RCC 7860 (cell line): Measurements from ENCODE around the gene MYBPHL.
"Not testable (repeated sequence)": the region's sequence is repeated elsewhere in the genome, so short reads cannot be mapped to it uniquely, and the experiment has no call there.

Experiments
- DNase-seq: peaks from one replicate; pipeline ENCODE4 v3.0.0-alpha.2; 2015; ENCODE audit warnings: low spot score
- FAIRE-seq: peaks from 2 replicates; lab custom pipeline; 2012; peaks lifted over from hg19 to GRCh38; lab: Jason Lieb, UNC

Gene MYBPHL

DNA sequence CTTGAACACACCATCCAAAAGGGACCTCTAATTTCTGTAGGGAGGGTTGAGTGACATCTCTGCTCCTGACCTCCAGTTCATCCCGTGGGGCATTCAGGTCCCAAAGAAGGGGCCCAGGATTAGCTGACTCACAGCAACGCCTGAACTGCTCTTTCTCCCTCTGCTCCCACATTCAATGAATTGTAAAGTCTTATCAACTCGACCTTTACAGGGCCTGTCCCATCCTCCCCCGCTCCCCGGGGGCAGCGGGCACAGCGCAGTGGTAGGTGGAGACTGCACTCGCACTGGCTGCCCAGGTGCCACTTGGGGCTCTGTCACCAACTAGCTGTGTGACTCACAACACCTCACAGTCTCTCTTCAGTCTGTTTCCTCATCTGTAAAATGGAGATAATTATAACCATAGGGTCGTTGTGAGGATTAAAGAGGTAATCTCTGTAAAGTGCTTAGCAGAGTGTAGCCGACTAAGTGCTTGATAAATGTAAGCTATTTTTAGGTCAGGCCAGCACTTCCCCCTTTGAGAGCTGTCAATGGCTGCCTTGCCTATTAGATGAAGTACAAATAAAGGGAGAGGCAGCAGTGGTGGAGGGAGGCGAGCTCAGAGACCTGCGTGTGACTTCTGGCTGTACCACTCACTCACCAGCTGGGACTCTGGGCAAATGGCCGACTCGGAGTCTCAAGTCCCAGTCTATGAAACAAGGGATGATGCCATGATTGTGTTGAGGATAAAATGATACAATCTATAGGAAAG, 637 bp upstream of the MYBPHL start:
- FAIRE-seq = no peak
- no peak for DNase-seq

- FAIRE-seq, DNase-seq: not testable (repeated sequence)
Observed at GRCh38 chr1:109305991-109306390, 820 bp downstream of the MYBPHL start.

GRCh38 chr1:109304226-109304920, 2.4 kb downstream of the MYBPHL start:
- FAIRE-seq (no peak), DNase-seq (no peak)

DNA sequence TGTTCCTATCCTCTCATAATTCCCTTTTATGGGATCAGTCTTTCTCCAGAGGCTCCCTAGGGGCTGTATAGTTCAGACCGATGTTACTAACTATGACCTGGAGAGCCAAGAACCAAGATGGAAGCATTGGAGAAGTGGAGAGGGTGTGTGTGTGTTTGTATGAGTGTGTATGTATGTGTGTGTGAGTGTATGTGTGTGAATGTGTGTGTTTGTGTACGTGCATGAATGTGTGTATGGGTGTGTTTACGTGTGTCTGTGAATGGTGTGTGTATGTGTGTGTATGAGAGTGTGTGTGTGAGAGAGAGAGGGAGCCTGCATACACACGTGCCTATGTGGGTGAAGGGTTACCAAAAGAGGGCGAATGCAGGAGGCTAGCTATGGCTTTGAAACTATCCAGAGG, 4.9 kb downstream of the MYBPHL start:
- no peak for FAIRE-seq
- DNase-seq = no peak

DNA sequence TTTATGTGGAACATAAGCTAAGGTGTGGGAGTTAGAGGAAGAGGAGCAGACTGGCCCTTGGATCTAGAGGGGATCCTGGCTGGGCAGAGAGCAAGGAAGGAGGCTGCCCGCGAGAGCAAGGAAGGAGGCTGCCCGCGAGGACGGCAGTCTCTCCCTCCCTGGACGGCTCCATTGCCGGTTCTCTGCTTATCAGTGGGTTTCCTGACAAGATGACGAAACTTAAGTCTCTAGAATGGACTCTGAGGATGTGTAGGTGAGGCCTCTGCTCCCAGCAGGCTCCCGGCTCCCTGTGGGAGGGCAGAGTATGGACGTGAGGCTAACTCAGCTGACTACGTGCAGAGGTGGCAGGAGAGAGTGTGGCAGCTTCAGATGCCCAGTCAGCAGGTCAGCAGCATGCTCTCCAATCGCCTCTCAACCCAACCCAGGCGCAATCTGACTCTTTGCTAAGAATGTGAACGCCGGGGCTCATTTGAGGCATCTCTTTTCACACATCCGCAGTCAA, 6.1 kb downstream of the MYBPHL start:
- FAIRE-seq (no peak), DNase-seq (no peak)

GRCh38 chr1:109299558-109300343, 7.1 kb downstream of the MYBPHL start:
- FAIRE-seq = no peak
- DNase-seq = no peak

DNA sequence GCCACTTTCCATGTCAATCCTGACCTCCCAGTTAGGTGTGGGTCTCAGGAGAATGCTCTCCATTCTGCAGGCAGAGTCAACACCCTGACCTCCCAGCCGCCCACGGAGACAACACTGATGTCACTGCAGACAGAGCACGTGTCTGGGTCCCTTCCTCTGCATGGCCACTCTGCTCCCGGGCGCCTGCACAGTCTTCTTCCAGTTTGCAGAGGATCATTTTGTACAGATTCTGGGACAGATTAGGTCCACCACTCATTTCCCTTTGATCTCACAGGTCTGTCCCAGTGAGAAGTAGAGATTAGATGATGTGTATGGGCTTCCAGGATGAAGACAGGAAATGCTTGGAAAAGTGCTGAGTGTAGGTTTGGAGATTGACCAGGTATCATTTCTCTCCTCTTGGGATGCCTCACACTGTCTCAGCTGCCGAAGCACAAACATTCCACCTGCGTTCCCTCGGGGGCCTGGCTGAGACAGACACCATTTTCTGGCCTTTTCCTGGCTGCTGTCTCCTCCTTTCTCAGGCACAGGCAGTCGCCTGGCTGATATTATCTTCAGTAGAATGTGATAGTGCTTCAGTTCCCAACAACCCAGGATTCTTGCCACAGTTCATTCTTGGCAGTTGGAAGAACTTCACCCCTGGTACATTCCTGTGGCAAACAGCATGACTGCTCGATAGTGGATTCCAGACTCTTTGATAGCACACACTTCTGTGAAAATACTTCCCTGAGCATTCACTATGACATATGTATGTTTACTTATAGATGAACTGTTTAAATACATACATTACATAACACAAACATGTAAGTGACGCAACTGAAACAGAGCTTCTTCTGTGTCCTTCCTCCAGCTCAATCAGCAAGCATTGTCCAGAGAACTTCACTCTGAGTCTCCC, 7.9 kb downstream of the MYBPHL start:
- DNase-seq (no peak), FAIRE-seq (no peak)

- DNase-seq = no peak
- no peak for FAIRE-seq
Observed at GRCh38 chr1:109296782-109297181, 10.0 kb downstream of the MYBPHL start.

DNA sequence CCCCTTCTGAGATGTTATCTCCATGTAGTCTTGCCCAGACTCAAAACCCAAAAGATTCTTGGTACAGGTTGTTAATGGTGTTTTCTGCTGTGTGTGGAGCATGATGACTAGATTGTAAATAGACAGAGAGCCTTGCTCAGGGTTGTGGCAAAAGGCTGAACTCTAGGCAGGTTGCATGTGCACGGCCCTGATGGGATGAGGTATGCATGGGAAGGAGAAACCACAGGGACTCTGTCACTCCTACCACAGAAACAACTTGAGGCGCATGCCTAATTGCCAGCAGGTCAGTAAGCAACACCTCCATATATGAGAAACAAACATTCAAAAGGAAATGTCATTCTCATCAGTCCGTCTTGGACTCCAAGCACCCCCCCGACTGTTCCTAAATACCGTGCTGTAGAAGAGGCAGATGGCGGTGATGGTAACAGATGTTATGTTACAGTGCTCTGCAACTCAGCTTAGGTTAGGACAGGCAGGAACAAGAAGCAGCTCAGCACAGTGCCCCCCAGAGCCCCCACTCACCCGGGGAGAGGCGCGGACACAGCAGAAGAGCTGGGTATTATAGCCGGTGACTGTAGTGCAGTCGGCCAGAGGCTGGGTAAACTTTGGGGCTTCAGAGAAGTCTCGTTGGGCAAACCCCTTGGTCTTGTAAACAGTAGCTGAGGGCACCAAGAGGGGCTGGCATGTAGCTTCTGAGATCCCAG, 10.9 kb downstream of the MYBPHL start:
- DNase-seq (no peak), FAIRE-seq (no peak)

DNA sequence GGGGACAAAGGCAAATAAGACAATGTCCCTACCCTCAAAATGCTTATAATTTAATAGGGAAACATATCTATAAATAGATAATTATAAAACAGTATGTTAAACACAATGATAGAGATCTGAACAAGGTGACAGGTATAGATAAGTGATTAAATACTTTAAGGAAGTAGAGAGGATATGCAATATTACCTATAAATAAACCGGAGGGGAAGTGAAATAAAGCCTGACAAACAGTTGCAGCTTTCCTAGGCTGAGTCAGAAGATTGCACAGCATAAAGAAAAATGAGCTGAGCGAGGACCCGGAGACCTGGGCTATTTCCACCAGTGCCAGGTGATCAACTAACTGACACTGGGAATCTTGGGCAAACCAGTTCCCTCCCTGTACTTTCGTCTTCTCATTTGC, 12.3 kb downstream of the MYBPHL start:
- DNase-seq (no peak), FAIRE-seq (no peak)

DNA sequence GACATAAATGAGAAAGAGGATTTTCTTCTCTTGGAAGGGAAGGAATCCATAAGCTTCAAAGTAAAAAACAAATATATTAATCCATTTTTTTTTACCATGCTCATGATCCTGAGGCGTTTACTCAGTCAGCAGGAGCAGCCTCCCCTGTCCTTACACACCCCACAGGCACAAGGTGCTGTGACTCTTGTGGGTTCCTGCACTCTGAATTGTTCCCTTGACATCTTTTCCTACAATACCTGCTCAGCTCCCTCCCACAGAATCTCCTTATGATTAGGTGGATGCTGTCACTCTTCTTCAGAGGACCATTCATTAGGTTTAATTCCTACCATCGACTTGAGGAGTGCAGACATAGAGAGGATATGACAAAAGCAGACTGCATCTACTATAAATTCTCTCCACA, 13.8 kb downstream of the MYBPHL start:
- FAIRE-seq = no peak

GRCh38 chr1:109292364-109292763, 14.4 kb downstream of the MYBPHL start:
- DNase-seq (no peak), FAIRE-seq (no peak)

More for the DNA sequence above, 13.8 kb downstream of the MYBPHL start:
- no peak for DNase-seq

DNA sequence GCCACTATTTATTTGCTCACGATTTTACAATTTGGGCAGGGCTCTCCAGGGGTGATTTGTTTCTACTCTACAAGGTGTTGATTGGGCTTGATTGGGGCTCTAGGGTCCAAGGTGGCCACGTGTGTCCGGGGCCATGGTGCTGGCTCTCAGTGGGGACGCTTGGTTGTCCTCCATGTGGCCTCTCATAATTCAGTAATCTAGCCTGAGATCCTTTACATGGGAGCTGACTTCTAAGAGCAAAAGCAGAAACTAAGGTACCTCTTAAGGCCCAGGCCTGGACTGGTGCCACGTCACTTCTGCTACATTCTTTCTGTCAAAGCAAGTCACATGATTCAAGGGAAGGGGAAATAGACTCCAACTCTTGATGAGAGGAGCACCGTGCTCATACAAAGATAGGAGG, 15.8 kb downstream of the MYBPHL start:
- DNase-seq (no peak), FAIRE-seq (no peak)

DNA sequence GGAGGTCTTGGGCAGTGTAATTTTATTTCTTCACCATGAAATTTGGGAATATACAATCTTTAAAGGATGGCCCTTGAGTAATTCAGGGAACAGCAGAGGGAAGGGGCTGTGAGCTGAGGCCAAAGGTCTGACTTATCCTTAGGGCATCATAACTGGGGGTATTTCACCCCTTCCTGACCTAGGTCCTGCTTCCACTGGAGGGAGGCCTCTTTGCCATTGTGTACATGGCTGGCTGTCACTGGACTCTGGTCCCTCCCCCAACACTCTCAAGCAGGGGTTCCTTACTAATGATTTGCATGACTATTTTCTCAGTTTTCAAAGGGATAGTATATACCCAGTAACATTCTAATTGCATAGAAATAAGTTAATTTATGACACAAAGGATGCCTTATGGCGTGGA, 16.7 kb downstream of the MYBPHL start:
- DNase-seq (no peak), FAIRE-seq (no peak)

DNA sequence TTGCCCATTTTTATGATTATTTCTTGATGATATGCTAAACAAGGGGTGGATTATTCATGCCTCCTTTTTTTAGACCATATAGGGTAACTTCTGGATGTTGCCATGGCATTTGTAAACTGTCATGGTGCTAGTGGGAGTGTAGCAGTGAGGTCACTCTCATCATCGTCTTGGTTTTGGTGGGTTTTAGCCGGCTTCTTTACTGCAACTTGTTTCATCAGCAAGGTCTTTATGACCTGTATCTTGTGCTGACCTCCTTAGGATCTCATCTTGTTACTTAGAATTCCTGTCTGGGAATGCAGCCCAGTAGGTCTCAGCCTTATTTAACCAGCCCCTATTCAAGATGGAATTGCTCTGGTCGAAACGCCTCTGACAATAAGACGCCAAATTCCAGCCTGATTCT, 20.0 kb downstream of the MYBPHL start:
- DNase-seq, FAIRE-seq: not testable (repeated sequence)

GRCh38 chr1:109283748-109284600, 22.8 kb downstream of the MYBPHL start:
- no peak for DNase-seq
- FAIRE-seq = no peak

GRCh38 chr1:109282952-109283747, 23.7 kb downstream of the MYBPHL start, which contains the start of gene PSRC1:
TSS of gene PSRC1 (minus strand) at chr1:109283145.
- DNase-seq (peak; percentile 89), FAIRE-seq (peak; percentile 83)

DNA sequence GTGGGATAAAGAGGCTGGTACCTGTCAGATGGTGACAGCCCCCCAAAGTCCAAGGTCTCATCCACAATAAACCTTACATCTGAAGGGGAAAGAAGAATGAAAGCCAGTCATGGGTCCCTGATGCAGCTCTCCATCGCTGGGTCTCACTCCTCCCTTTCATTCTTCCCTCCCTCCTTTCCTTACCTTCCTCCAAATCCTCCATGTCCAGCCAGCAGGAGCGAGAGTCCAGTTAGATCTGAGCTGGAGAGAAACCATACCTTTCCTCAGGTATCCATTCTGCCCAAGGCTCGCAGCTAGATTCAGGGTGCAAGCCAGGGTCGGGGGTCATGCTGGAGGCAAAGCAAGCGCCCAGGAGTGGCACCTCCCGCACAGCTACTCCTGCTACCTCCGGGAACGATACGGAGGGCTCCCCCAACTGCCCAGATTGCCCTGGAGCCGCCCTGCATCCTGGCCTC, 24.3 kb downstream of the MYBPHL start:
- FAIRE-seq (no peak), DNase-seq (no peak)
